HG02938 (cell line): ENCODE measurements around the gene MAEA.

Experiments used
- ATAC-seq: cut with Tn5 transposase; IDR thresholded peaks from one replicate; pipeline ENCODE4 v1.9.1; 2021; ENCODE audit warnings: mild to moderate bottlenecking, moderate library complexity; ENCODE audit not compliant: unreplicated experiment

The MAEA gene

DNA sequence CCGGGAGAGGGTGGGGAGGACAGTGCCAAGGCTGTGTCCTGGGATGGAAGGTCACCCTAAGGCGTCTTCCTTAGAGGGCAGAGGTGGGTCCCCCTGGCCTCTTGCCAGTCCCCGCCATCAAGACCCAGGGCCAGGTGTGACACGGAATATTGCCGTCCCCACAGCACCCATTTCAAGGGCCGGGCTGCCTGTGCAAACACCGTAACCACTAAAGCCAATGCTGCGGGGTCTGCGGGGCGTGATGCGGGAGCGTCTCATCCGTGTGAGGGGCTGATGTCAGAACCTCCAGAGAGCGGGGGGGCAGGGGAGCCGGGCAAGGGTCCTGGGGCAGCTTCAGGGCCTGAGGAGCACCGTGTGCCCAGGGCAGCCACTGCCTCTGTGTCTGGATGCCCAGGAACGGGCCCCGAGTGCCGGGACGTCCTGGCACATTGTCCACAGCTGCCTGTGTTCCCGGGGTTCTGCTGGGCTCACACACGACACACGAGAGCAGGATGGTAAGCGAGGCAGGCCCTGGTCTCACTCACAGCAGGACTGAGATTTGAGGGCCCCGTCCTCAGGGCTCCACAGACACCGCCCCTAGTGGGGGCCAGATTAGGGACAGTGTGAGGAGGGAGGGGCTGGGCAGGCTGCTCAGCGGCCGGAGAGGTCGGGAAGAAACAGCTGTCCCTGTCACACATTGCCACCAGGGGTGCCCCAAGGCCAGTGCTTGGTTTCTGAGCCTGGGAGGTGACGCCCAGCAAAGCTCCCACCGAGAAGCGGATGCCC, 87.3 kb downstream of the MAEA start:
- no peak for ATAC-seq

DNA sequence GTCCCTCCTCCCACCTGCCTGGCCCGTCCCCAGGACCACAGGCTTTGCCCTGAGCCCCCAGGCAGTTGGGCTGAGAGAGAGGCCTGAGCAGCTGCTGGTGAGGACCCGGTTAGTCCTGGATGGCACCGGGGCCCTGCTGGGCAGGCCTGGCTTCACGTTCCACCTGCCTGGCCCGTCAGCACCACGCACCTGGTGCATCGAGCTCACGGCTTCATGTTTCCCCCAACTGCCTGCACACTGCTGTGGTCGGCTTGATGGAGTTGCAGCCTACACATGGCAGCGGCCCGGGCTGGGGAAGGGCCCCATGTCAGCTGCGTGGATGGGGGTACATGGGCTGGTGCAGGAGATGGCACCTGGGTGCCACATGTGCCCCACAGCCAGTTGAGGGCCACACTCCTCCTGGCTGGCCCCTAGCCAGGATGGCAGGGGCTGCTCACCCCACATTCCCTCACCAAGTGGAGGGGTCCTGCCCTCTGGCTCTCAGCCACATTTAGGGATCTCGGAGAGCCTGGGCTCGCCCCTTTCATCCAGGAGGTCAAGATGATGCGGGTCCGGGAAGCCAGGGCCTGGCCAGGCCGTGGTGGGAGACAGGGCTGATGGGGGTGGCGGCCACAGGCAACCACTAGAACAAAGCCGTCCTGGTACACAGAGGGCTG, 88.0 kb downstream of the MAEA start:
- ATAC-seq = no peak

DNA sequence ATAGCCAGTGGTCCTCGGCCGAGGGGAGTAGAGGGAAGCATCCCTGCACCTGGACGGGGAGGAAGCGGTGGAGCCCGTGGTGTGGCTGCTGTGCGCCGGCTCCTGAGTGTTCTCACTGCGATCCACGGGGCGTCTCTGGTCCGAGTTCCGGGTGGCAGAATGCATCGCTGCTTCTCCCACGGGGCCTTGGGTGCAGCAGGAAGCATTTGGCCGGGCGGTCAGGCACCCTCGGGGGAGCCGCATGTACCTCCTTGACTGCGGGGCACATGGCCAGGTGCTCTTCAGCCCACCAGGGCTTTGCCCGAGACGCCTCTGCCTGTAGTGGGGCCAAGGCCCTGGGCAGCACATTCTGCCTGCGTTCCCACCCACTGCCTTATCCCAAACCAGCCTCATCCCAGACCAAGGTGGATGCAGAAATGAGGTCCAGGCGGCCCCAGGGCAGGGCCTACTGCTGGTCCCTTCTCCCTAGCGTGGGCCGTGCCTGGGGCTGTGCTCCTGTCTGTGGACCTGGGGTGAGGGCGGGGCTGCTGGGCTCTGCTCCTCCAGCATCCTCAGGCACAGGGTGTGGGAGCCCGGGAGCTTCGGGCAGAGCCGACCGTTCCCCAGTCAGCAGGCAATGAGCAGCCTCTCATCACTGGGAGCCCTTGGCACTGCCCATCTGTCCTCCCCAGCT, 89.0 kb downstream of the MAEA start:
- no peak for ATAC-seq

DNA sequence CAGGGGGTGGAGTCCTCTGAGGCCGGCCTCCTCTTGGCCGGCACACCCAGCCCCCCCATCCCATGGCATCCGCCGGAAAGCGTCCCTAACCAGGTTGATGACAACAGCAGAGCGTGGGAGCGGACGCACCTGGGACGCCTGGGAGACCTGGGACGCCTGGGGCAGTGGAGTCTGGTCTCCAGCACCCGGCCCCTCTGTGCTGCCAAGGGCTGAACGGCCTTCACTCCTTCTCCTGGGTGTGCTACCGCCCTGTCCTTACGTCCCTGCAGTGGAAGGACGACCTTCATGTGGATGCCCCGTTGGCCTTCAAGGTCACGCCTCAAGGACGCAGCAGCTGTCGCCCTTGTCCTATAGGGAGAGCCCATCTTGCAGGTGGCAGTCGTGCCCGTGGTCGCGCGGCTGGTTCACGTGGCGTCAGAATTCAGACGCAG, 89.7 kb downstream of the MAEA start:
- ATAC-seq = no peak

DNA sequence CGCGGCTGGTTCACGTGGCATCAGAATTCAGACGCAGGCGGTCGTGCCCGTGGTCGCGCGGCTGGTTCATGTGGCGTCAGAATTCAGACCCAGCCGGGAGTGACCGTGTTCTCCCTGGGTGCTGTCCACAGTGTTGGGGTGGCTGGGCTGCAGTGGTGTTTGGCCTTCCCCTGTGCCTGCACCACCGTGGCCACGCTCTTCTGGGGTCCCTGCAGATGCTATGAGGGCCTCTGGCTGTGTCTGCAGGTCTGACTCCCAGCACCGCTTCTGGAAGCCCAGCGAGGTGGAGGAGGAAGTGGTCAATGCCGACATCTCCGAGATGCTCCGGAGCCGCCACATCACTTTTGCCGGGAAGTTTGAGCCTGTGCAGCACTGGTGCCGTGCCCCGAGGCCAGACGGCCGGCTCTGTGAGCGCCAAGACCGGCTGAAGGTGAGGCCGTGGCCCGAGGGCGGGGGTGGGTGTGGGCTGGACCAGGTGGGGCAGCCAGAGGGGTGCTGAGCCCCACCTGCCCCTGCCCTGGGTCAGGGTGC, 90.2 kb downstream of the MAEA start:
- ATAC-seq = no peak

DNA sequence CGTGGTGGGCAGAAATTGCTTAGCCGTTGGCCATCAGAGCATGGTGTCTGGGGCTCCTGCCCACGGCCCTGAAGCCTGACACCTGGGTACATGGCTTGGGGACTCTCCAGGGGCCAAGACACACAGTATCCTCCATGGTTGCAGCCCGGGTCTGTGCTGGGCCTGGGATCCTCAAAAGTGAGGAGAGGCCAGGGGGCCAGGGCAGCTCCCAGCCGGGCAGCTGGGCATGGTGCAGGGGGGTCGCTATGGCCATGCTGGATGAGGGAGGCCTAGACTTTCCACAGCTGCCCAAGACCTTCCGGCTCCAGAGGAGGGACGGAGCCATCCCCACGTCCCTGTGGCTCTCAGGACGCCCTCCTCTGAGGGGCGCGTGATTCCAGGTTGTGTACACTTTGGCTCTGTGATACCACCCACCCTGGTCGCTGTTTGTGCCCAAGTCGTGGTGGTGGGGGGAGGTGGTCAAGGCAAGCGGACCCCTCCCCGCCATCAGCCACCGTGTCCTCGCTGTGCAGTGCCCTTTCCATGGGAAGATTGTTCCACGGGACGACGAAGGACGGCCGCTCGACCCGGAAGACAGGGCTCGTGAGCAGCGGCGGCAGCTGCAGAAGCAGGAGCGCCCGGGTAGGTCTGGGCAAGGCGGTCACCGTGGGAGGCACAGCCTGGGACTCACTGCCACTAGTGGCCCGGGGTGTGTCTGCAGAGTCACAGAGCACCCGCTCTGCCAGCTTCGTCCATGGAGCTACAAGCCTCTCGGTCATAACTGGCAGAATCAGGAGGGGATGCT, 90.9 kb downstream of the MAEA start:
- ATAC-seq = no peak

DNA sequence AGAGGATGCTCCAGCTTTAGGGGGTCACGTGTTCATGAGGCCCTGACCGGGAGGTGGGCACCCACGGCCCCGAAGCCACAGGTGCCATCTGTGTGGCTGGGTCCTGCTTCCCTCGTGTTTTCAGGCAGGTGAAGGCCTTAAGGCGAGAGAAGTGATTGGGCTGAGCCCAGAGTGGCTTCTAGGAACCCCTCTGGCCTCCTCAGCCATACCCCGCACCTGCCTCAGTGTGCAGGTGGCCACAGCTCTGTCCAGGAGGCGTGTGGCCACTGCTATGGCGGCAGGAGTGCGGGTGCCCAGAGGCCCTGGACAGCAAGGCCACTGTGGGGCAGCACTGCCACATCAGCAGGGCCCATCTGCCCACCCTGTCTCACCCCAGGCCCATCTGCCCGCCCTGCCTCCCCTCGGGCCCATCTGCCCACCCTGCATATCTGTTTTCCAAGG, 91.5 kb downstream of the MAEA start:
- ATAC-seq = no peak

DNA sequence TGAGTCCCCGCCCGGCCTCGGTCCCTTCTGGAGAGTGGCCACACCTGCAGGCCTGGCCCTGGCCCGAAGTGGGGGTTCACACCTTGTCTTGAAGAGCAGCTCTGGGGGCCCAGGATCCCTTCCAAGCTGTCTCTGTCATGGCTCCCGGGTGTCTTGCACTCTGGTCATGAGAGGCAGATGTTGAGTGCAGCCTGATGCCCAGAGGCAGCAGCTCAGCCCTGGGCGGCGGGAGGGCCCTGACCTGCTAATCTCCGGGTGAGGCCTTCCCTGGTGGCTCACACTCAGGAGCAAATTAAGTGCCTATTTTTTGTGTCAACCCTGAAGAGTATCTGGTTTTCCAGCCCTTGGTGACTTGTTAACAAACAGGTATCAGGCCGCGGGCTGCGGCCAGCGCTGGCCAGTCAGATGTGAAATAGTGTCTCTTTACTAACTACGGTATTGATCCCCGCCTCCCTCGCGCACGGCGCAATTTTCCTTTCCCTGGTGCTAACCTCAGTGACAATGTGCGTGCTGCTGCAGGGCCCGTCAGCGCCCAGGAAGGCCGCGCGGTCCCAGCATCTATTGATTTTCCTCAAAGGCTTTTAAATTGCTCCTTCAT, 92.4 kb downstream of the MAEA start:
- ATAC-seq = no peak

DNA sequence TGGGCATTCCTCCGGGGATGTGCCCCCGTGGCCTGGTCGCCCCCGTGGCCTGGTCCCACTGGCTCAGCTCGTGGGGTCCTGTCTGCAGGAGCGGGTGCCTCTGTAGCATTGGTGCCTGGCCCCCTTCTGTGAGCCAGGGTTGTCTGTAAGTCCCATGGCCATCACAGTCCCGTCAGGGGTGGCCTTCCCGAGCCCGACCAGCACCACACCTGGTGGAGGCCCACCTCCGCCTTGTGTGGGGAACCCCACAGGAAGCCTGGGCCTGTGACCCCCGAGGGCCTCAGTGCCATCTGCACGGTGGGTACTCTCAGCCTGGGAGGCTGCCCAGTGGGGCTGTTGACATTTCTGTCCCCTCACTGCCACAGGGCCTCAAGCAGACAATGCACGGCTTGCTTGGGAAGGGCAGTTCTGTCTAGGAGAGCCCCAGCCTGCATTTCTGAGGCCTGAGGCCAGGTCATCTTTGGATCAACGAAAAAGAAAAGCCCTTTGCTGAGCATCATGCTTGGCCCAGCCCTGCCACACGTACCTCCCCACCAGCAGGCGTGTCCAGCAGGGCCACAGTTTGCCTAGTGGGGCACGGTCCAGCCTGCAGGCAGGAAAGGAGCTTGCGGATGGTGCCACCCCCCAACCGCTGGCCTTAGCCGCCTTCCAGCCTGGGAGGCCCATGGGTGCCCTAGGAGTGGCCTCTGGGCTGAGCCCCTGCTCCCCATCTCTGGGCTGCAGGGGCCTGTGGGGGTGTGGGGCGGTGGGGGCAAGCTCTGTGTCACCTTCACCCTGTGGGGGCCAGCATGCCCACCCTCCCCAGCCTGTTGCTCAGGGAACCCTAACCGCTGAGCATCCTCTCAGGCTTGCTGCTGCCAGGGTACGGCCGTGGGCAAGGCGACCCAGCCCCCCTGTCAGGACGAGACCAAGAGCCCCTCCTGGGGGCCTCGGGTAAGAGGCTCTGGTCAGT, 93.4 kb downstream of the MAEA start:
- no peak for ATAC-seq

DNA sequence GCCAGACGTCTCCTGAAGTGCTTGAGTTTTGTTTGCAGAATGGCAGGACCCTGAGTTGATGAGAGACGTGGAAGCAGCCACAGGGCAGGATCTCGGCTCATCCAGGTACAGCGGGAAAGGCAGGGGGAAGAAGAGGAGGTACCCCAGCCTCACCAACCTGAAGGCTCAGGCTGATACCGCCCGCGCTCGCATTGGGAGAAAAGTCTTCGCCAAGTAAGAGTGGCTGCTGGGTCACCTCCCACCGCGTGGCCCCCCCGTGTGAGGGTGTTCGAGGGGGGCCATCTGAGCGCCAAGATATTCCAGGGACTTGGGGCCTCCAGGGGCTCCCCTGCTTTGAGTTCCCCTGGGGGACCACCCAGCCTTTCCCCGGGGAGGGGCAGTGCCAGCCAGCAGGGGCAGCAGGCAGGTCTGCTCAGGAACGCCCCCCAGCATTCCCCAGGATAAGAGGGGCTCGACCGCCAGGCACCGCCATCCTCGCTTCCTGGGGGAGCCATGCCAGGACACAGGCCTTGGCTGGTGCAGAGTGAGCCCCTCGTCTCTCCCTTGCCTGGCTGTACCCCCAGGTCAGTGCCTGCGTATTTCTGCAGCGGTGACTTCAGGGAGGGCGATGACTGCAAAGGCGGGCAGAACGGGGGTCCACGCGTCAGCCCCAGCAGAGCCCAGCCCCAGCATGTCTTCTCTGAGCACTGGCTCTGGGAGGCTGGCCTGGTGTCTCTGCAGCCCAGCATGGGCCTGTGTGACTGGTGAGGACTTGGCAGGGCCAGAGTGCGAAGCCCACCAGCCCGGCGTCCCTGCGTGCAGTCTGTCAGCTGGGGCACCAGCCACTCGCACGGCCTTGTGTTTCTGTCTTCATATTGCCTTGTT, 94.3 kb downstream of the MAEA start:
- ATAC-seq = no peak

DNA sequence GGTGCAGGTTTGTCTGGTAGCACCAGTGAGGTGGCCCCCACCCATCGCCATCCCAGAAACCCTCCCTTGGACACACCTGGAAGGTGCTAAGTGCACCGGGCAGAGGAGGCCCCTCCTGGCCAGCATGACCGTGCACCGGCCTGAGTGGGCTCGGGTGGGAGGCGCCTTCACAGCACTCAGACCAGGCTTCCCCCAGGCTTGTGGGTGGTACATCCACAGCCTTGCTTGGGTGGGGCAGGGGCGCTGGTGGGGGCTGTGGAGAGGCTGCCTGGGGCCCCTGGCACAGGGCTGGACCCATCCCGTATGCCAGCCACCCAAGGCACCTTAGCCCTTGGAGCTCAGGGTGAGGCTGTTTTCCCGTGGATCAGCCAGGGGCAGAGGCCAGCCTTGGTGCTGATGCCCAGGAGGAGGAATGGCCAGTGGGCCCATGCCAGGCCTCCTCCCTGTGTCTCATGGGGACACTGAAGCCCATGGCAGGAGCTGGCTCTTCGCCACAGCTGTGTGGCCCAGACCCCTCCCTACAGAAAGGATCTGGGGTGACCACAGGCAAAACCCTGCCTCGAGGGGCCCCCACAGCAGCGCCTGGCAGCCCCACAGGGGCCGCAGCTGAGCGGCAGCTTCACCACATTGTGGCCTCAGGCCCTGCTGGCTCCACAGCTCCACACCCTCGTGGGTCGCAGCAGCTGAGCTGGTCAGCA, 95.1 kb downstream of the MAEA start:
- ATAC-seq = no peak

DNA sequence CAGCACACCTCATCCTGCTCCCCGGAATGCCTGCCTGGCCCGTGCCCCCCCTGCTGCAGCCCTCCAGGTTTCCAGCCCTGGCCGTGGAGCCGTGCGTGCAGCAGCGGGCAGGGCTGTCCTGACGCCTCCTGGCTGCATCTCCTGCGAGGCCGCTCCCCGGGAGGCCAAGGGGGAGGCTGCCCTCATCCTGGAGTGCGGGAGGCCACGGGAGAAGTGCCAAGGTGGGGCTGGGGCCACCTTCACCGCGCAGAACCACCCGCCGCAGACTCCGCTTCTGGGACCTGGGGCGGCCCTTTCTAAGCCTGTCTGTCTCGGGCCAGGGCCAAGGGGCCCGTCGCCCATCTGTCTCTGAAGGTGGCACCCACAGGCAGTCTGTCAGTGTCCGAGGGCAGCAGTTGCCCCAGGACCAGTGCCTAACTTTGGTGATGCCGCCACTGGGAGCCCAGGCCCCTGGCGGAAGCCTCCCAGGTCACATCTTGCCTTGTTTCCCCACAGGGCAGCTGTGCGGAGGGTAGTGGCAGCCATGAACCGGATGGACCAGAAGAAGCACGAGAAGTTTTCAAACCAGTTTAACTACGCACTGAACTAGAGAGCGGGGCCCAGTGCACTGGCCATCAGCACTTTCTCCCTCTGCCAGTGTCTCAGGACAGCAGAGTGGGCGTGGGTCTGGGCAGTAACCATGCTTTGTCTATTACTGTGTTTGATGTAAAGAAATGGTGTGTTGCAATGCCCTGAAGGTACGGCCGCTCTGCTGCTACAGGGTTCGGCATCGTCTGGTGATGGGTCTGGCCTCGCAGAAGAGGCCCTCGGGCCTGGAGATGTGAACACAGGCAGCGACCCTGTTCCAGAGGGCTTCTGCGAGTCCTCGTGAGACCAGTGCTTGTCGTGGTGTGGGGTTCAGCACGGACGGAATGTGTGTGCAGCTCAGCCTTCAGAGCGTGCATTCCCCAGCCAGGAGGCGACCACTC, 96.0 kb downstream of the MAEA start:
- ATAC-seq = no peak
